Mammary epithelial cell (primary cell): ENCODE results near the gene PROKR1.

Source experiments
- EZH2 ChIP-seq: IDR thresholded peaks from 2 replicates; pipeline ENCODE4 v1.6.1; 2012; ENCODE audit warnings: low read length, inconsistent platforms, borderline replicate concordance
- TF ChIP-seq, protein P1 (sequence below), 2 donors: IDR thresholded peaks in 1 of 2; conservative IDR thresholded peaks in 1 of 2; 2 replicates each; pipeline ENCODE4 v1.5.1; 2011 to 2012; ENCODE audit warnings: inconsistent platforms in 2 of 2, low read length in 2 of 2, mild to moderate bottlenecking in 2 of 2, control low read depth in 1 of 2, low read depth in 1 of 2; ENCODE audit not compliant: insufficient read depth in 1 of 2; ENCODE audit errors: extremely low read depth in 1 of 2

DNA sequence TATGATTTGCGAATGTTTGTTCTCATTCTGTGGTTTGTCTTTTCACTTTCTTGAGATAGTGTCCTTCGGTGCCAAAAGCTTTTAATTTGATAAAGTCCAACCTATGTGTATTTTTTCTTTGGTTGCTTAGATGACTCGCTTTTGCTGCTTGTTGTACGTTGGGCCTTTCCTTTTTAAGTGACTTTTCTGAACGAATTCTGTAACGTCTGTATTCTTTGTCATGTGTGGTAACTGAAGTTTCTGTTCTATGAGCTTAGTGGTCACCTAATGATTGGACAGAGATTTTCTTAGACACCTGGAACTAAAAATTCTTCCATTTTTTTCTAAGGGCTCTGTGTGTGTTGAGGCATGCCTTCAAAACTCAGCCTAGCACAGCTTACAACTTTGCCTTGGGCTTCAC, 19.6 kb upstream of the PROKR1 start:
- TF ChIP-seq, protein P1, sequence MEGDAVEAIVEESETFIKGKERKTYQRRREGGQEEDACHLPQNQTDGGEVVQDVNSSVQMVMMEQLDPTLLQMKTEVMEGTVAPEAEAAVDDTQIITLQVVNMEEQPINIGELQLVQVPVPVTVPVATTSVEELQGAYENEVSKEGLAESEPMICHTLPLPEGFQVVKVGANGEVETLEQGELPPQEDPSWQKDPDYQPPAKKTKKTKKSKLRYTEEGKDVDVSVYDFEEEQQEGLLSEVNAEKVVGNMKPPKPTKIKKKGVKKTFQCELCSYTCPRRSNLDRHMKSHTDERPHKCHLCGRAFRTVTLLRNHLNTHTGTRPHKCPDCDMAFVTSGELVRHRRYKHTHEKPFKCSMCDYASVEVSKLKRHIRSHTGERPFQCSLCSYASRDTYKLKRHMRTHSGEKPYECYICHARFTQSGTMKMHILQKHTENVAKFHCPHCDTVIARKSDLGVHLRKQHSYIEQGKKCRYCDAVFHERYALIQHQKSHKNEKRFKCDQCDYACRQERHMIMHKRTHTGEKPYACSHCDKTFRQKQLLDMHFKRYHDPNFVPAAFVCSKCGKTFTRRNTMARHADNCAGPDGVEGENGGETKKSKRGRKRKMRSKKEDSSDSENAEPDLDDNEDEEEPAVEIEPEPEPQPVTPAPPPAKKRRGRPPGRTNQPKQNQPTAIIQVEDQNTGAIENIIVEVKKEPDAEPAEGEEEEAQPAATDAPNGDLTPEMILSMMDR (conservative IDR thresholded peaks at IDR 0.05 in 1 of 2, IDR thresholded peaks at IDR 0.05 in 1 of 2; ENCODE audit: extremely low read depth in 1 of 2, insufficient read depth in 1 of 2, low read depth in 1 of 2, low read length in 2 of 2): no peak
- TF ChIP-seq EZH2: no peak
